Breast epithelium (tissue), 3 donors: ENCODE measurements around the gene DRAP1.

Experiments used
- CTCF ChIP-seq, 3 donors: fragments of 450-650 bp; IDR thresholded peaks; one replicate each; pipeline ENCODE4 v1.5.1; 2016 to 2017; ENCODE audit warnings: antibody characterized with exemption in 3 of 3, mild to moderate bottlenecking in 3 of 3, moderate library complexity in 3 of 3
- POLR2A ChIP-seq: fragments of 450-650 bp; IDR thresholded peaks from one replicate; pipeline ENCODE4 v1.6.1; 2016; ENCODE audit warnings: antibody characterized with exemption, mild to moderate bottlenecking, moderate library complexity
- POLR2AphosphoS5 ChIP-seq, 3 donors: sonication (generic); formaldehyde crosslinking; IDR thresholded peaks; one replicate each; pipeline ENCODE4 v1.6.1; 2017; ENCODE audit warnings: antibody characterized with exemption in 3 of 3

DNA sequence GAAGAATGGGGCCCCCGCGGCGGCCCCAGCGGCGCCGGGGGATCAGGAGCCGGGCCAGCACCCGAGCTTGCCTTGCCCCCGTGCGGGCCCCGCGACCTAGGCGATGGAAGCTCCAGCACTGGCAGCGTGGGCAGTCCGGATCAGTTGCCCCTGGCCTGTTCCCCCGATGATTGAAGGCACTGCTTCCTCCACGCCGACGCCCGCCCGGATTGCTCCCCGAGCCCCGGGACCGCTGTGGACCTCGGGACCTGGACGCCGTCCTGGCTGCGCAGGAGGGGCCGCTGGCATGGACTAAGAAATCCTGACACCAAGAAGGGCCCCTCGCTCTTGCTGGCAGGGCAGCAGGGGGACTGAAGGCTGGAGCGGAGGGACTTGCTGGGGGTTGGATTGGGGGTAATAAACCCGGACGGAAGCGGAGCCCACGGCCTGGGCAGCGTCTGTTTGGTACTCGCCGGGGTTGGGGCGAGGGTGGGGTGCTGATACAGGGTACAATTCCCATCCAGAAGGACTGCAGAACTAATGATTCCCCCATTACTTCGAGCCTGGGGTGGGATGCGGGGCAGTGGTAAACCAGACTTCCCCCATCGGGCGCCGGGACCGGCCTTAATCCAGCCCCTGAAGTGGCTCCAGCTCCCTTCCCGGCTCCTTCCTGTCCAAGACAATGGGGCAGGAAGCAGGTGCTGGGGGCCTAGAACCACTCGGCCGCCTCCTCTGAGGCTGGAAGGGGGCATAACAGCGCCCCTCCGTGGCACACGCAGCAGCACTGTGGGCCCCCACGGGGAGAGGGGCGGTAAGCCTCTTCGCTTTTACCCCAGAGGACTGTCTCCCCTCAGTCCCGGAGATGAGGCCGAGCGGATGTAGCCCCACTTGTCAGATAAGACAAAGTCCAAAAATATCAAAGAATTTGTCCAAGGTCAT lies 27.7 kb upstream of the DRAP1 start:
- no peak for TF ChIP-seq CTCF (IDR thresholded peaks at IDR 0.05)
- TF ChIP-seq POLR2AphosphoS5 (IDR thresholded peaks at IDR 0.05) = no peak
- no peak for TF ChIP-seq POLR2A
